ENCODE data around the gene CFLAR.
"Not testable (repeated sequence)": the region's sequence is repeated elsewhere in the genome, so short reads cannot be mapped to it uniquely, and the experiment has no call there.

Gene CFLAR

DNA sequence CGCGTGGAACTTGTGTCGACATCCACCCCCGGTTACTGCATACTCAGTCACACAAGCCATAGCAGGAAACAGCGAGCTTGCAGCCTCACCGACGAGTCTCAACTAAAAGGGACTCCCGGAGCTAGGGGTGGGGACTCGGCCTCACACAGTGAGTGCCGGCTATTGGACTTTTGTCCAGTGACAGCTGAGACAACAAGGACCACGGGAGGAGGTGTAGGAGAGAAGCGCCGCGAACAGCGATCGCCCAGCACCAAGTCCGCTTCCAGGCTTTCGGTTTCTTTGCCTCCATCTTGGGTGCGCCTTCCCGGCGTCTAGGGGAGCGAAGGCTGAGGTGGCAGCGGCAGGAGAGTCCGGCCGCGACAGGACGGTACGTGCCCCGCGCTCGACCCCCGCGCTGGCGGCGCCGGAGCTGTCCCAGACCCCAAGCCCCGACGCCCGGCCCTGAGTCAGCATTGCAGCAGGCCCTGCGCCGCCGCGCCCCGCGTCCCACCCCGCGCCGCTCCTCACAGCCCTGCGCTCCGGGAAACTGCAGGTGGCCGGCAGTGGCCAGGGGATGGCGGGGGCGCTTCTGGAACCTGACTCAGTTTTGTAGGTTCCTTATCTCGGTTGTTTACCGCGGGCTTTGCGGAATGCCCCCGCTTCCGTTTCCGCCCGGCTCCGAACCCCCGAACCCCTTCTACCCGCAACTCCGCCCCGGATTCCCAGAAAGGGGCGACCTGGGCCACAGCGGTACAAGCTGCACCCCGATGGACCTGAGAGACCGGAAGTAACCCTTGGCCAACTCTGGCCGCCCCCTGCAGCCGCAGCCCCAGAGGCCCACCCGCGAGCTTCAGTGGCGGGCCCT lies at the start of gene CFLAR:
CFLAR (plus strand) TSS at position 50 of the 844 bp plus-strand sequence. CDS start 13,702 bp downstream, outside the sequence.
- FAIRE-seq, result no peak

DNA sequence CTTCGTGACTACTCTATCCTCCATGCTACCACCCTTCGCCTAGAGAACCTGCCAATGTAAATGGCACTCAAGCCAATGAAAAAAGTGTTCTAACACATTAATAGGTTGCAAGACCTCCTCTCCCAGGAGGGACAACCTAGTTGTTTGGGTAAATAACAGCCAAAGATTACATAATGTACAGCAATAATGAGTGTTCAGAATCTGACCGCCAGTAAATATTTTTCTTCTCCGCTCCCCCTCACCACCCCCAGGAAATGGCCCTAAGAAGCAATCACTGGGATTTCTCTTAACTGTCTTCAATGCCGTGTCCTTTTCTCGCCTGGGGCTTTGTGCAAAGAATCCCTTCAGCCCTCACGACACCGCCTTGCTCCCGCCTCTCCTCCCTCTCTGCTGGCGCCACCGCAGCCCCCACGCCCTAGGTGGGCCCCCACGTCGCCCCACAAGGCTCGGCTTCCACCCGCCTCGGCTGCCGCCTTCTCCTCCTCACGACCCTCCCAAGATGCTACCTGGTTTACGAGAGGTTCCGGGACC lies 45.0 kb upstream of the CFLAR start:
- FAIRE-seq, result no peak

DNA sequence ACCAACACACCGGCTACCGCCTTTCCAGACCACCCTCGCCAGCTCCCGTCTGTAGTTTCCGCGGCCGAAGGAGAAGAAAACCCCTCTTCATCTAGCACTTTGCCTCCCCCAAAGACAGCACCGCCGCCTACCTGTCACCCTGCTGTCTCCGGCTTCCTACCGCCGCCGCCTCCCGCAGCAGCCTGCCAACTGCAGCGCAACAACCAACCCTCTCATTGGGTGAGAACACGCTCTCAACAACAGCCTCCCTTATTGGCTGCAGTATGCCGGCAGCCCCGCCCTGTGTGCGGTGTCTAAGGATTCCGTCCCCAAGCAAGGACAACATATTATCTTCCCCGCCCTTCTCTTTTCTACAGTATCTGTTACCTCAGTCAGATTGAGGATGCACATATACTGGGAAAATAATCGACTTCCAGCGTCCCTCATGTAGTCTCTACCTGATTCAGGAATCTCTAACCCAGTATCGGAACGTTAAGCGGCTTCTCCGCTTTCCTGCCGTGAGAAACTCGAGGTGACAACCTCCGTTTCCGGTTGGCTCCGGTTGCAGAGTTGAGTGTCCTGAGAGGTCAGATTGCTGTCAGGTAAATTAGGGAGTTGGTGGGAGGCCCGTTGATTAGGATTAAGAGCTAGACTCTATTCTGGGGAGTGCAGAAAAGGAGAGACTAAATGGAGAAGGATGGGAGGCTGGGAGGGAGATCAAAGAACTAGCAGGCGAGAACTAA lies 44.3 kb upstream of the CFLAR start, which contains the start of the genes HYCC2 and NDUFB3:
HYCC2 (minus strand) TSS at position 193 of the 722 bp plus-strand sequence. CDS start 47,662 bp downstream, outside the sequence.
NDUFB3 (plus strand) TSS at position 523 of the 722 bp plus-strand sequence. CDS start 6,882 bp downstream, outside the sequence.
- FAIRE-seq, result peak; percentile 94

DNA sequence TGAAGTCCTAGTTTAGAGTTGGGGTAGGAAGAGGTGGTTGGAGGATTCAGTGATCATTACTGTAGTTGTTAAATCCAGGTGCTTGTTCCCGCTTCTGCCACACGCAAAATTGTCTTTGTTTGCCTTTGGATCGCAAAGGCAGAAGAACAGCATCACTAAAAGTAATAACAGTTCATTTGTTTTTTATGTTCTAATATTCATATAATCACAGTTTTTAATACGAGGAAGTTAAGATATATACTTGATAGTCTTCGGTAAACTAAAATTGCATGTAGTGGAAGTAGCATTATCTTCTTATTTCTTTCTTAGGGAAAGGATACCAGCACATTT lies 43.8 kb upstream of the CFLAR start:
- no peak for FAIRE-seq

DNA sequence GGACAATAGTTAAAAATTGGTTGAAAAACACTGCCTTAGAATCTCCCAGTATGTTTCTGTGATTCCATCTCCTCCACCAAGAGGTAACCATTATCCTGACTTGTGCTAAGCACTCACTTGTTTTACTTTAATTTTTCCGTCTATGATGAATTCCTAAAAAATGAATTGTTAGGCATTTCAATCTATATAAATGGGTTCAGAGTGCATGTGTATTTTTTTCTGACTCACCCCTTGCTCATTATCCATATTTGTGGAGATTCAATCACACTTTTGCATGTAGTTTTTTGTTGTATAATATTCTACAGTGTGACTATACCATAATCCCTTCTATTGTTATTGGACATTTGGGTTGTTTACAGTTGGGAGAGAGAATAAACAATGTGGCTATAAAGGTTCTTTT lies 42.9 kb upstream of the CFLAR start:
- FAIRE-seq, result no peak

DNA sequence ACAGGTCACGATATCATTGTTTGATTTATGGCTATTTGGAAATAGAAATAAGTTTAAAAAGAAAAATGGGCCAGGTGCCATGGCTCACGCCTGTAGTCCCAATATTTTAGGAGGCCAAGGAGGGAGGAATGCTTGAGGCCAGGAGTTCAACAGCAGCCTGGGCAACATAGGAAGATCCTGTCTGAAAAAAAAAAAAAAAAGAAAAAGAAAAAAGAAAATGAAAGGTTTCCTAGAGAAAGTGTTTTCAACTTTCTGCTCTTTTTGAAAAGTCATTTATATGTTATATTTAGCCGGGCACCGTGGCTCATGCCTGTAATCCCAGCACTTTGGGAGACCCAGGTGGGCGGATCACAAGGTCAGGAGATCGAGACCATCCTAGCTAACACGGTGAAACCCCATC lies 41.0 kb upstream of the CFLAR start:
- FAIRE-seq, result no peak

DNA sequence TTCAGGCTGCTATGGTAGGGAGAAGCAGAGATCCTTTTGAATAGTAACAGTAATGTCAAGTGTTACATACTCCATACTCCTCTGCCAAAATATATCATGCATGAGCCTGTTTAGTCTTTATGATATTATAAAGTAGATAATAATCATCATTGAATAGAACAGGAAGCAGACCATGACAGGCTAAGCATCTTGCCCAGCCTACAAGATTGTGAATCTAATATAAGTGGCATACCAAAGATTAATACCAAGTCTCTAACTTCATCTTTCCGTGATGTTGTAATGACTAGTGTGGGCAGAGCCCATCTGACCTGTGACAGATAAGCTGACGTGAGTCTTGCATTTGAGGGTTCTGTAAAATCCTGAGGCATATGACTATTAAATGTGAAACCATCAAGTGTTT lies 31.1 kb upstream of the CFLAR start:
- FAIRE-seq, result no peak

DNA sequence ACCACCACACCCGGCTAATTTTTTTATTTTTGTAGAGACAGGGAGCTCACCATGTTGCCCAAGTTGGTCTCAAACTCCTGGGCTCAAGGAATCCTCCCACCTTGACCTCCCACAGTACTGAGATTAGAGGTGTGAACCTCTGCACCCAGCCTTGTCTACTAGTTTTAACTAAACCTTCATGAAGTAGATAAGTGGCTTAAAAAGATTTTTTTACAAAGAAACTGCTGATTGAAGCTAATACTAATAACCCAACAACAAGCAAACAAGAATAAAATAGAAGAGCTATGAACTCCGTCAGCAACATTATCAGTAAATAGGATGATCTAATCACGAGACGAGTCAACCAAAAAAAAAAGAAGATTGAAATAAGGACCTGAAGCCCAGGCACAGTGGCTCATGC lies 25.4 kb upstream of the CFLAR start:
- no peak for FAIRE-seq

DNA sequence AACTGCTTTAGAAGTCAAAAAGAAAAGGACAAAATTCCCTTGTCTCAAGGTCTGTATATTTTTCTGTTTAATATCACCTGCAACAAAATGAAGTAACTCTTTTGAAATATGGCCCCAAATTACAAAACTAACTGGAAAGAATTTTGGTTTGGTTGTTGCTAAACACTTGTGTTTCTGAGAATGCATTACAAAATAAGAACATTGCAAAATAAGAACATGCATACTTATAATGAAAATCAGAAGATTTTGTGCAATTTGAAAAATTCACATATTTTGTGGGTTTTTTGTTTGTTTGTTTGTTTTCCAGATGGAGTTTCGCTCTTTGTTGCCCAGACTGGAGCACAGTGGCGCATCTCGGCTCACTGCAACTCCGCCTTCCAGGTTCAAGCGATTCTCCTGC lies 22.4 kb upstream of the CFLAR start:
- no peak for FAIRE-seq

DNA sequence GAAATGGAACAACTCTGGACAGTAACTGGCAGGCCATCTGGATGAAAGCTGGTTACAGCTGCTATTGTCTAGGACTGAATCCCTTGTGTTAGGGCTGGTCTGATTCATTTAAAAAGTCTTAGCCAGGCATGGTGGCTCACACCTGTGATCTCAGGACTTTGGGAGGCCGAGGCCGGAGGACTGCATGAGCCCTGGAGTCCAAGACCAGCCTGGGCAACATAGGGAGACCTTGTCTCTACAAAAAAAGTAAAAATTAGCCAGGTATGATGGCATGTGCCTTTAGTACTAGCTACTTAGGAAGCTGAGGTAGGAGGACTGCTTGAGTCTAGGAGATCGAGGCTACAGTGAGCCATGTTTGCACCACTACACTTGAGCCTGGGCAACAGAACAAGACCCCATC lies 15.5 kb upstream of the CFLAR start:
- FAIRE-seq, result no peak

DNA sequence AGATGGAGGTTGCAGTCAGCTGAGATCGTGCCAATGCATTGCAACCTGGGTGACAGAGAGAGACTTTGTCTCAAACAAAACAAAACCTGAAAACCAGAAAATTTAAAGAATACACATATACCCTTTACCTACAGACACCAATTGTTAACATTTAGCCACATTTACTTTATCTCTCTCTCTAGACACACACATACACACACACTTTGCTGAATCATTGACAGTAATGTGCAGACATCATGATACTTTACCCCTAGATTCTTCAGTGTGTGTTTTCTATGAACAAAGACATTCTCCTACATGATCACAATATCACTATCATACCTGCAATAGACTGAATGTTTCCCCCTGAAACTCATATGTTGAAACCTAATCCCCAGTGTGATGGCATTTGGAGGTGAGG lies 10.2 kb upstream of the CFLAR start:
- no peak for FAIRE-seq

DNA sequence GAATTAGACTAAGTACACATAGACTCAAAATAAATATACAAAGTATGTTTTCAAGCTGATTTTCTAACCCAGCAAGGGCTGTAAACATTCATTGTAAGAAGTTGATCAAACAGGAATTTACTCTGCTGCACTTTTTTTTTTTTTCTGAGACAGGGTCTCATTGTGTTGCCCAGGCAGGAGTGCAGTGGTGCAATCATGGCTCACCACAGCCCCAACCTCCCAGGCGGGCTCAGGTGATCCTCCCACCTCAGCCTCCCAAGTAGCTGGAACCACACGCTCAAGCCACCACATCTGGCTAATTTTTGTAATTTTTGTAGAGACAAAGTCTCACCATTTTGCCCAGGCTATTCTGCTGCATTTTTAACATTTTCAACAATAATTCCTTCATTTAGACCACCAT lies 8.3 kb upstream of the CFLAR start:
- FAIRE-seq, result no peak

DNA sequence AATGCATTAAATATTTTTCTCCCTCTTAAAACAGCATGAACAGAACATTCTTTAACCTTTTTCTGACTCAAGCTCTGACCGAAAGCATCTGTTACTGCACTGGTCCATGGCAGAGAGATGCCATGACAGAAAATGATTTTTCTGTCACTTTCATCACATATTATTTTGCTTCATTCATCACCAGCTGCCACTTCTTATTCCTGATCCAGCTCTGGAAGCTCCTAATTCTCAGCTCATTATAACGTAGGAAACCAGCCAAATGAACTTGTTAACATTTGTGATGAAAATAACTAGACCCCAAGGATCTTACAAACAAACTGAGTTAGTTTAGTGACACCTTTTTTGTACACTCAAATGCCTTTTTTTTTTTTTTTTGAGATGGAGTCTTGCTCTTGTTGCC lies 7.6 kb upstream of the CFLAR start:
- FAIRE-seq, result no peak

DNA sequence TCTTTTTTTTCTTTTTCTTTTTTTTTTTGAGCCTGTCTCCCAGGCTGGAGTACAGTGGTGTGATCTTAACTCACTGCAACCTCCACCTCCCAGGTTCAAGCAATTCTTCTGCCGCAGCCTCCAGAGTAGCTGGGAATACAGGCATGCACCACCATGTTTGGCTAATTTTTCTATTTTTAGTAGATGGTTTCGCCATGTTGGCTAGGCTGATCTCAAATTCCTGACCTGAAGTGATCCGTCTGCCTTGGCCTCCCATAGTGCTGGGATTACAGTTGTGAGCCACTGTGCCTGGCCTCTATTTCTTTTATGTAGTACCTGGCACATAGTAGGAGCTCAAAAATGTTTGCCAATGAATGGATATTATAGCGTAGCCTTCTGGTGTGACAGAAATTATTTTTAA lies 6.8 kb upstream of the CFLAR start:
- FAIRE-seq, result no peak

DNA sequence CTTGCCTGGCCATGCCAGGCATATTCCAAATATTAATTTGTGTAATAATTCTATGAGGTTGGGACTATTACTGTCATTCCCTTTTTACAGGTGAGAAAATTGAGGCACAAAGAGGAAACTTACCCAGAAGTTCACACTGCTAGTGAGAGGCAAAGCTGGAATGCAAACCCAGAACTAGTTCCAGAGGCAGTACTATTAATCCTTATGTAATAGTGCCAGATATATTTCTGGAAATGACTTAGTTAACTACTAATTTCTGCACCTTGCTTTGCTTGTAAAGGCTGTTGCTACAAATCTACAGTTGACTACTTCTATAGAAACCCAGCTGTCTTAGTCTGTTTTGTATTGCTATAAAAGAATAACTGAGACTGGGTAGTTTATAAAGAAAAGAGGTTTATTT lies 5.3 kb upstream of the CFLAR start:
- no peak for FAIRE-seq

DNA sequence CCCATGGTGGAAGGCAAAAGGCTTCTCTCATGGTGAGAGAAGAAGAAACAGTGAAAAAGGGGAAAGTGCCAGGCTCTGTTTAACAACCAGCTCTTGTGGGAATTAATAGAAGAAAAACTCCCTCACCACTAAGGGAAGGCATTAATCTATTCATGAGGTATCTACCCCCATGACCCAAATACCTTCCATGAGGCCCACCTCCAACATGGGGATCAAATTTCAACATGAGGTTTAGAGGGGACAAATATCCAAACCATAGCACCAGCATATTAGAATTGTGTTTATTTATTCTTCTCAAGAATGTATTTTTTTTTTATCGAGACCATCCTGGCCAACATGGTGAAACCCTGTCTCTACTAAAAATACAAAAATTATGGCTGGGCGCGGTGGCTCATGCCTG lies 4.9 kb upstream of the CFLAR start:
- no peak for FAIRE-seq

DNA sequence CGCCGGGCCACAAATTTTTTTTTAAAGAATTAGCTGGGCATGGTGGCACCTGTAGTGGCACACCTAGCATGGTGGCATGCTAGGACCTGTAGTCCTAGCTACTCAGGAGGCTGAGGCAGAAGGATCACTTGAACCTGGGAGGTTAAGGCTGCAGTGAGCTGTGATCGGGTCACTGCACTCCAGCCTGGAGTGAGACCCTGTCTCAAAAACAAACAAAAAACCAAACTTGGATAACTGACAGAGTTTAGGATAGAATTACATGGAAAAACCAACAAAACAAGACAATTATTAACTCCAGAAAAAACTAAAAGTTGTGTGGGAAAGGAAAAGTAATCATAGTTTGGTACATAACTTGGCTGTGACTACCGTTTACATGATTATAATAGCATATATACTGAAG lies 1.6 kb upstream of the CFLAR start:
- FAIRE-seq, result no peak

DNA sequence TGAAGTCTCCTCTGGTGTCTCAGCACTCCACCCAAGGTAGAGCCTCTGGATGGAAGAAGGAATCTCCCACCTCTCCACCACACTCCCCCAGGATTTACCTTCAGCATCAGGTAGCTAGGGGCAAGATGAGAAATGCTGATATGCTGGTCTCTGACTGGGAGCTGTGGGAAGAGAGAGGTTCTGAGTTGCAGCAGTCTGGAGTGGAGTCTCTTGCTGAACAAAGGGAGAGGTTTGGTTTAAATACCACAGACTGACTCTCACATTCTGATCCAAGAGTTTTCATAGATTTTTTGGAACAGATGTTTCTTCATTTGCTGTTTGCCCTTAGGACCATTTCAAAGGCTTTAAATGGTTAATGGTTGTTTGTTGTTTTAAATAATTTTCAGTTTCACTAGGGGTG lies 1.1 kb upstream of the CFLAR start:
- FAIRE-seq, result no peak

DNA sequence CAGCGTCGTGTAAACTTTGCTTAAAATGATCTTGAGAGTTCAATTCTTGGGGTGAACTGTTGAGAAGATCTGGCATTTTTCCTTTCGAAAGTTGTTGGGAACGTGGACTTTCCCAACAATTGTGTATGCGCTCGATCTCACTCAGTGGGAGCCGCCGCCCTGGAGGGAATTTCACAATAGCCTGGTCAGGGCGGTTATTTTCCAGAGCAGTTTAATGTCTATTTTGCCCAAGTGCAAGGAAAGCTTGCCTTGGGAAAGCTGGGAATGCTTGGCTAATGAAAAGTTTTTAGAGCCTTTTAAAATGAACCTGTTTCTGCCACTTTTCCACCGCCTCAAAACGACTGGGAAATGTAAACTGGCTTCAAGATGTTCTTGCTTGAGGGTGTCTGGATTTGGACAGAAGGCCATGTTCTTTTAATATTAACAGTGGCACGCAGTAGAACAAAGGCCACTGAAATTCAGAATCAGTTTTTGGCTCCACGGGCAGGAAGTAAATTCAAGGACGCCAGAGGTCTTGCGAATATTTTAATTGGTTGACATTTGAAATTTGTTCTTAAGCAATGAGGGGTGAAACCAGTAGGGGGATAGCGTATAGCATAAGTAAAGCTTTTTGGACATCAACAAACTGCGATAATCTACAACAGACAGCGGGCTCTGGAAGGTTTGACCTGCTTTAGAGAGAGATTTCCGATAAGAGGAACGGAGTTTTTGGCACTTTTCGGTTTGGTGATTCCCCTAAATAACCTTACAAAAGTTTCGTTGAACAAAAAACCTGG lies 1.2 kb downstream of the CFLAR start:
- peak; percentile 17 for FAIRE-seq

DNA sequence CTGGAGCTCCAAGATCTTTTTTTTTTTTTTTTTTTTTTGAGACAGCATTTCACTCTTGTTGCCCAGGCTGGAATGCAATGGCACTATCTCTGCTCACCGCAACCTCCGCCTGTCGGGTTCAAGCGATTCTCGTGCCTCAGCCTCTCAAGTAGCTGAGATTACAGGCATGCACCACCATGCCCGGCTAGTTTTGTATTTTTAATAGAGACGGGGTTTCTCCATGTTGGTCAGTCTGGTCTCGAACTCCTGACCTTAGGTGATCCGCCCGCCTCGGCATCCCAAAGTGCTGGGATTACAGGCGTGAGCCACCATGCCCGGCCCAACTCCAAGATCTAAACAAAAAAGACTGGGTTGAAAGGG lies 1.8 kb downstream of the CFLAR start:
- not testable (repeated sequence) for FAIRE-seq

DNA sequence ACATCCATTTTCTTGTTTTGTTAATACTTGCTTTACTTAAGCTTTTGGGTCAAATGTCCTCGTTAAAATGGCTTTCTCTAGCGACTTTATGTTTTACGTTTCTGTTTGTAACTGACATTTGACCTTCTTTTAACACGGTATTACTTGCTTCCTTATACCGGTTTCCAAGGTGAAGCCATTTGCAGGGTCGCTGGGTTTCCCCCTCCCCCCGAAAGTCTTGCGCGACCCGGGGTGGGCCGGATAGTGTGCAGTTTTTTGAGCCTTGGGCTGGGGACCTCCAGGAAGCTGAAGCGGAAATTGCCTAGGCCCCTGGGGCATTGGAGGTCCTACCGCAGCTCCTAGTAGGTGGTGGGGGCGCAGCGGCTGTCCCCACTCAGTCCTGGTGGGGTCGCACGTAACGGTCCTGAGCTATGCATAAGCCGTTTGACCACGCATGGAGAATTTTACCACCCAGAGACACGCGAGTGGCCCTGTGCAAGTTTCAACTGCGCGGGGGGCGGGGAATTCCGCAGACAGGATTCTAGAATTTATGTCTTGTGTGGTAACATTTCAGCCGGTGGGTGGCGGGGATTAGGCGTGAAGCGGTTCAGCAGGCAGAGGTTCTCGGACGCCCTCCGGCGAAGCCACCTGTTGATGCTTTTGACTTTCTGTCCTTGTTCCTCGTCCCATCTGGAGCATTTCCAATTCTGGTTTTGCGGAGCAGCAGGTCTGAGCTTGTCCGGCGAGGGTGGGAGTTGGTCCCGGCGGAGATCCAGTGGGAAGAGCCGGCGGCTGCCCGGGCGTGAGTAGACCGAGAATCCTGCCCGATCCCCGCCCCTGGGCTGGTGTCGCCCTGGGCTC lies 2.4 kb downstream of the CFLAR start:
- FAIRE-seq, result peak; percentile 92
